PFSK-1 (cell line): Measurements from ENCODE around the gene WSCD2.

Experiments used
- FOXP2 ChIP-seq: optimal IDR thresholded peaks from 2 replicates; pipeline ENCODE3; 2011; ENCODE audit warnings: borderline replicate concordance, control low read depth, inconsistent platforms; ENCODE audit not compliant: insufficient read depth; ENCODE audit errors: extremely low read length, extremely low read depth
- POLR2AphosphoS5 ChIP-seq: IDR thresholded peaks from 2 replicates; pipeline ENCODE4 v1.6.1; 2012; ENCODE audit warnings: low read depth, mild to moderate bottlenecking, control low read depth, low read length, moderate library complexity
- REST ChIP-seq, 2 experiments: IDR thresholded peaks; 2 replicates each; pipeline versions ENCODE4 v1.6.1 to v1.8.0; 2011 to 2012; ENCODE audit warnings: low read depth in 2 of 2, low read length in 2 of 2, control low read depth in 1 of 2, inconsistent platforms in 1 of 2, mild to moderate bottlenecking in 1 of 2, moderate library complexity in 1 of 2; ENCODE audit not compliant: insufficient read depth in 1 of 2
- SIN3A ChIP-seq: IDR thresholded peaks from 2 replicates; pipeline ENCODE4 v1.6.1; 2012; ENCODE audit warnings: mild to moderate bottlenecking, low read length, moderate library complexity, borderline replicate concordance; ENCODE audit not compliant: insufficient read depth
- TAF1 ChIP-seq: IDR thresholded peaks from 2 replicates; pipeline ENCODE4 v1.6.1; 2012; ENCODE audit warnings: low read length, control low read depth, borderline replicate concordance; ENCODE audit not compliant: insufficient read depth

Gene WSCD2

GRCh38 chr12:108131657-108132126, 2.6 kb downstream of the WSCD2 start:
- TF ChIP-seq TAF1 (no peak), SIN3A (no peak), POLR2AphosphoS5 (no peak), FOXP2 (no peak)

GRCh38 chr12:108133482-108133881, 4.4 kb downstream of the WSCD2 start:
- TF ChIP-seq POLR2AphosphoS5 (no peak), TAF1 (no peak), REST (IDR thresholded peaks at IDR 0.05; ENCODE audit: insufficient read depth in 1 of 2, low read depth in 2 of 2, low read length in 2 of 2) (no peak), SIN3A (no peak), FOXP2 (no peak)

GRCh38 chr12:108134744-108135143, 5.7 kb downstream of the WSCD2 start:
- TF ChIP-seq POLR2AphosphoS5 (no peak), SIN3A (no peak), FOXP2 (no peak), REST (IDR thresholded peaks at IDR 0.05; ENCODE audit: insufficient read depth in 1 of 2, low read depth in 2 of 2, low read length in 2 of 2) (no peak)

- TF ChIP-seq FOXP2 = no peak
- TF ChIP-seq POLR2AphosphoS5 = no peak
- TF ChIP-seq SIN3A = no peak
- no peak for TF ChIP-seq REST (IDR thresholded peaks at IDR 0.05; ENCODE audit: insufficient read depth in 1 of 2, low read depth in 2 of 2, low read length in 2 of 2)
- TF ChIP-seq TAF1 = no peak
These were observed 6.5 kb downstream of the WSCD2 start for GRCh38 chr12:108135627-108136026.

- TF ChIP-seq TAF1 (no peak), SIN3A (no peak), REST (IDR thresholded peaks at IDR 0.05; ENCODE audit: insufficient read depth in 1 of 2, low read depth in 2 of 2, low read length in 2 of 2) (no peak), FOXP2 (no peak), POLR2AphosphoS5 (no peak)
These were observed 7.6 kb downstream of the WSCD2 start for GRCh38 chr12:108136697-108137096.
